GM18508 (cell line): ENCODE data around the gene LSM14A.
"Not testable (repeated sequence)": the region's sequence is repeated elsewhere in the genome, so short reads cannot be mapped to it uniquely, and the experiment has no call there.

ENCODE experiments used
- ATAC-seq: cut with Tn5 transposase; IDR thresholded peaks from one replicate; pipeline ENCODE4 v1.9.1; 2021; ENCODE audit warnings: moderate number of reproducible peaks; ENCODE audit not compliant: insufficient read depth, unreplicated experiment

Gene LSM14A

GRCh38 chr19:34189199-34189916 is 17.1 kb downstream of the LSM14A start:
- ATAC-seq = no peak

GRCh38 chr19:34189917-34190425 is 17.7 kb downstream of the LSM14A start:
- ATAC-seq = no peak

- no peak for ATAC-seq
These were observed 19.2 kb downstream of the LSM14A start for GRCh38 chr19:34191355-34191962.

GRCh38 chr19:34193439-34193838 is 21.1 kb downstream of the LSM14A start:
- ATAC-seq = no peak

GRCh38 chr19:34193876-34194275 is 21.6 kb downstream of the LSM14A start:
- no peak for ATAC-seq

- ATAC-seq = no peak
These were observed 28.8 kb downstream of the LSM14A start for GRCh38 chr19:34201133-34201532.

- not testable (repeated sequence) for ATAC-seq
These were observed 33.0 kb downstream of the LSM14A start for GRCh38 chr19:34205324-34205723.

GRCh38 chr19:34208291-34208884 is 36.1 kb downstream of the LSM14A start:
- ATAC-seq = no peak

- no peak for ATAC-seq
These were observed 37.4 kb downstream of the LSM14A start for GRCh38 chr19:34209726-34210125.

GRCh38 chr19:34213283-34213682 is 41.0 kb downstream of the LSM14A start:
- ATAC-seq = no peak

GRCh38 chr19:34214040-34214439 is 41.7 kb downstream of the LSM14A start:
- no peak for ATAC-seq

GRCh38 chr19:34215006-34215665 is 42.8 kb downstream of the LSM14A start:
- no peak for ATAC-seq

GRCh38 chr19:34215666-34216038 is 43.3 kb downstream of the LSM14A start:
- ATAC-seq = no peak

GRCh38 chr19:34216745-34217219 is 44.5 kb downstream of the LSM14A start:
- not testable (repeated sequence) for ATAC-seq

GRCh38 chr19:34217952-34218817 is 45.9 kb downstream of the LSM14A start:
- no peak for ATAC-seq

GRCh38 chr19:34218818-34219164 is 46.5 kb downstream of the LSM14A start:
- no peak for ATAC-seq

- ATAC-seq = no peak
These were observed 48.3 kb downstream of the LSM14A start for GRCh38 chr19:34220472-34221063.

GRCh38 chr19:34222386-34222785 is 50.1 kb downstream of the LSM14A start:
- ATAC-seq = no peak

GRCh38 chr19:34224996-34225658 is 52.8 kb downstream of the LSM14A start:
- ATAC-seq = no peak
